DMS79 treated with DMSO at 0.1 percent for 48 hours (cell line): Measurements from ENCODE around the gene PDPR.
"Not testable (repeated sequence)": the region's sequence is repeated elsewhere in the genome, so short reads cannot be mapped to it uniquely, and the experiment has no call there.

Experiments
- DNase-seq: peaks from one replicate; lab custom pipeline; 2025; lab: John Stamatoyannopoulos, UW

Gene PDPR

DNA sequence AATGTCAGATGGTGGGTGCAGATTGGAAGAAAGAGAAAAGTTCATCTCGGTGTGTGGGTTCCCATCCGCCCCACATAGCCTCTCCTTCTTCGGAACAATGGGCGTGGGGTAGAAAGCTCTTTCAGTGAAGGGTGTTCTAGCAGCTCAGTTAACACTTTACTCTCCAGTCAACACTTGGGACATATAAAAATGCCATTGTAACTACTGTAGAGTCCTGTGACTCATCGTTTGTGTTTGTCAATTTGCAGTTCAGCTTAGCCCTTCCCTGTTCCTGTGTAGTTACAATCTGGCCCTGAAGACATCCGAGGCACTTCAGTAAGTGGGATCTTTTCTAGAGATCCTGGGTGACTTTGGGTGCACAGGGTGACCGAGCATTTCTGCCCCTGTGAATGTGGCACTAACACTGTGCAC lies 47.9 kb downstream of the PDPR start:
- no peak for DNase-seq

GRCh38 chr16:70163596-70163995 lies 49.5 kb downstream of the PDPR start:
- DNase-seq = no peak

- not testable (repeated sequence) for DNase-seq
Measured at GRCh38 chr16:70166688-70167087, 52.6 kb downstream of the PDPR start.

GRCh38 chr16:70173212-70173837 lies 59.2 kb downstream of the PDPR start, which contains the start of gene CLEC18C:
TSS of gene CLEC18C (plus strand) at chr16:70173787. CDS start at chr16:70174279, 492 bp downstream.
- DNase-seq = not testable (repeated sequence)

DNA sequence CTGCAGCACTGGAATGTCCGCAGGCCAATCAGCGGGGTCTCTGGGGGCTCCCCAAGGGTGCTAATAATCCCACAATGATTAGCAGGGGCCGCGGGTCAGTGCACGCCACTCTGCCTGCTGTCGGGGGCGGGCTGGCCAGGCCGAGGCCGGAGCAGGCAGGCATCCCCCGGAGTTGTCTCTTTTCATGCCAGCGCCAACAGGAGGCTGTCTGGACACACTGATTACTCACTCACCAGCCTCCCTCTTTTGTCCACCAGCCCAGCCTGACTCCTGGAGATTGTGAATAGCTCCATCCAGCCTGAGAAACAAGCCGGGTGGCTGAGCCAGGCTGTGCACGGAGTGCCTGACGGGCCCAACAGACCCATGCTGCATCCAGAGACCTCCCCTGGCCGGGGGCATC lies 59.8 kb downstream of the PDPR start:
- DNase-seq = not testable (repeated sequence)

DNA sequence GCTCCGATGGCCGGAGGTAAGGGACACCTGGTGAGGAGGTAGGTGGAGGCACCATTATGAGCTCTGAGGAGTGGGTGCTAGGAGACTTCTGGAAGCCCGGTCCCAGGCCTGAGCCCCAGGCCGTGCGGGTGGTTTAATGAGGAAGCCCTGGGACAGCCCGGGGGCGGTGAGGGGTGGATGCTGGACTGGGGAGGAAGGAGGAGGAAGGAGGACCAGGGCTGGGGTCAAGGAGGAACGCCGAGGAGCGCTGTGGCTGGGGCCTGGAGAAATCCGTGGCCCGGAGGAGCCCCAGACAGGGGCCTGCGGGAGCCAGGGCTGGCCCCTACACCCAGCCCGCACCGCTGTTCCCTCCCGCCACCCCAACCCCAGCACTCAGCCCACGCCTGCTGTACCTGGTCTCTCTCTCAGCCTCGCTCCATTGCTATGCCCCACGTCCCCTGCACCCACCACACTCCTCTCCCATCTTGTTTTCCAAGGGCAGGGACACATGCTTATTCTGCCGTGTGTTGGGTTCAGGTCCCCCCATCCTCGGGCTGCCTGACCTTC lies 60.3 kb downstream of the PDPR start:
- DNase-seq = not testable (repeated sequence)

- not testable (repeated sequence) for DNase-seq
Measured at GRCh38 chr16:70187858-70188607, 73.9 kb downstream of the PDPR start.

- DNase-seq = not testable (repeated sequence)
Measured at GRCh38 chr16:70188608-70188915, 74.4 kb downstream of the PDPR start.

GRCh38 chr16:70190574-70190973 lies 76.4 kb downstream of the PDPR start:
- not testable (repeated sequence) for DNase-seq

DNA sequence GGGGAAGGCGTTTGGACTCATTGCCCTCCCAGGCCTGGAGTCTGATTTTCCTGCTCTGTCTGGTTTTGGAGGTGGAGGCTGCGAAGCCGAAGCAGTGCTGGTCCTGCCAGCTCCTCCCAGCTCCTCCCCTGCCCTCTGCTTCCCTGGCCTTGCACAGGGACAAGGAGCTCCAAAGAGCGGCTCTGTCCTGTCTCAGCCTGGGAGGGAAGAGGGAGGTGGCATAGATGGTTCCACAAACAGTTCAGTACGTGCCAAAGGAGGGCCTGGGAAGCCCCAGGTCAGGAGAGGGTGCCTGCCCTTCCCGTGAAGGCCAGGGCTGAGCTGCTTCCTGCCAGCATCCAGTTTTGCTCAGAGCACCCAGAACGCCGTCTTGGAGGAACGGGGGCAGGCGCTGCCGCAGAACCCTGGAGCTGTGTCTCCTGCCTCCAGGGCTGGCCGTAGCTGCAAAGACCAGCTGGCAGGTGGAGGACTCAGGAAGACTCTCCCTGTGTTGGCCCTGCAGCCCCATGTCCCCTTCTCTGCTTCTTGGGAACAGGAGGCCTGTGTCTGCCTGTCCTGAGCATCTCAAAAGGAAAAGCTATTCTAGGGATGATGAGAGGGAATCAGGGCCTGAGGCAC lies 82.7 kb downstream of the PDPR start:
- DNase-seq = not testable (repeated sequence)

GRCh38 chr16:70197611-70198010 lies 83.5 kb downstream of the PDPR start:
- DNase-seq = not testable (repeated sequence)

GRCh38 chr16:70198230-70198629 lies 84.1 kb downstream of the PDPR start:
- DNase-seq = not testable (repeated sequence)

DNA sequence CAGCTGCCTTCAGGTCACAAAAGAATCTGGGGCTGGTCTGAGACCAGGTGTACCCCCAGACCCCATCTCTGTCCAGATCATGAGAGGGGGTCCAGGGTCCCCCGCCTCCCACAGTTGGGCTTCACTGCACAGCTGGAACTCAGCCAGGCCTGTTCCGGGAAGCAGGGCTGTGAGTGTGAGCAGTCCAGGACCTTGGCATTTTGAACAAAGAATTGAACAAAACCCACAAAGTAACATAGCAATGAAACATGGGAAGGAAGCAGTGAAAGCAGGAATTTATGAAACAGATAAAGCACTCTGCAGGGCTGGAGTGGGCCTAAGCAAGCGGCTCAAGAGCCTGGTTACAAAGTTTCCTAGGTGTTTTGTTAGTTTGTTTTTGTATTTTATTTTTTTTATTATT lies 84.5 kb downstream of the PDPR start:
- DNase-seq = not testable (repeated sequence)

- not testable (repeated sequence) for DNase-seq
Measured at GRCh38 chr16:70199170-70199569, 85.0 kb downstream of the PDPR start.

- DNase-seq = not testable (repeated sequence)
Measured at GRCh38 chr16:70200063-70200462, 85.9 kb downstream of the PDPR start.

- DNase-seq = not testable (repeated sequence)
Measured at GRCh38 chr16:70203508-70203907, 89.4 kb downstream of the PDPR start.

DNA sequence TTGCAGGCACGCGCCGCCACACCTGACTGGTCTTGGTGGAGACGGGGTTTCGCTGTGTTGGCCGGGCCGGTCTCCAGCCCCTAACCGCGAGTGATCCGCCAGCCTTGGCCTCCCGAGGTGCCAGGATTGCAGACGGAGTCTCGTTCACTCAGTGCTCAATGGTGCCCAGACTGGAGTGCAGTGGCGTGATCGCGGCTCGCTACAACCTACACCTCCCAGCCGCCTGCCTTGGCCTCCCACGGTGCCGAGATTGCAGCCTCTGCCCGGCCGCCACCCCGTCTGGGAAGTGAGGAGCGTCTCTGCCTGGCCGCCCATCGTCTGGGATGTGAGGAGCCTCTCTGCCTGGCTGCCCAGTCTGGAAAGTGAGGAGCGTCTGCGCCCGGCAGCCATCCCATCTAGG lies 89.9 kb downstream of the PDPR start:
- not testable (repeated sequence) for DNase-seq

DNA sequence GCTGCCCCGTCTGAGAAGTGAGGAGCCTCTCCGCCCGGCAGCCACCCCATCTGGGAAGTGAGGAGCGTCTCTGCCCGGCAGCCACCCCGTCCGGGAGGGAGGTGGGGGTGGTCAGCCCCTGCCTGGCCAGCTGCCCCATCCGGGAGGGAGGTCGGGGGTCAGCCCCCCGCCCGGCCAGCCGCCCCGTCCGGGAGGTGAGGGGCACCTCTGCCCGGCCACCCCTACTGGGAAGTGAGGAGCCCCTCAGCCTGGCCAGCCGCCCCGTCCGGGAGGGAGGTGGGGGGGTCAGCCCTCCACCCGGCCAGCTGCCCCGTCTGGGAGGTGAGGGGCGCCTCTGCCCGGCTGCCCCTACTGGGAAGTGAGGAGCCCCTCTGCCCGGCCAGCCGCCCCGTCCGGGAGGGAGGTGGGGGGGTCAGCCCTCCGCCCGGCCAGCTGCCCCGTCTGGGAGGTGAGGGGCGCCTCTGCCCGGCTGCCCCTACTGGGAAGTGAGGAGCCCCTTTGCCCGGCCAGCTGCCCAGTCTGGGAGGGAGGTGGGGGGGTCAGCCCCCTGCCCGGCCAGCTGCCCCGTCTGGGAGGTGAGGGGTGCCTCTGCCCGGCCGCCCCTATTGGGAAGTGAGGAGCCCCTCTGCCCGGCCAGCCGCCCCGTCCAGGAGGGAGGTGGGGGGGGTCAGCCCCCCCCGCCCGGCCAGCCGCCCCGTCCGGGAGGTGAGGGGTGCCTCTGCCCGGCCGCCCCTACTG lies 90.7 kb downstream of the PDPR start:
- not testable (repeated sequence) for DNase-seq

- DNase-seq = not testable (repeated sequence)
Measured at GRCh38 chr16:70206382-70206781, 92.2 kb downstream of the PDPR start.
